H1 (cell line): ENCODE data around the gene GLRX3. TPM values are rescaled to one million over a fixed set of nuclear protein-coding genes. Genes with fewer than 3 reads are reported as not detected.

Experiments
- CTCF ChIA-PET: fragments of 300-600 bp; sonication (Branson Sonifier 250); formaldehyde crosslinking; loops from one replicate; lab custom pipeline; 2021; ENCODE audit not compliant: partially characterized antibody; lab: Charles Lee
- POLR2A ChIA-PET: fragments of 300-600 bp; sonication (Branson Sonifier 250); formaldehyde crosslinking; loops from one replicate; lab custom pipeline; 2021; ENCODE audit warnings: inconsistent platforms; ENCODE audit not compliant: partially characterized antibody; lab: Charles Lee
- DNase-seq, 2 experiments: peaks; one replicate each; pipeline versions ENCODE4 v3.0.0 to v3.0.0-alpha.2; 2010 to 2022; ENCODE audit warnings: low spot score in 2 of 2, low read depth in 1 of 2, mixed read lengths in 1 of 2
- FAIRE-seq: peaks from 2 replicates; lab custom pipeline; 2011; peaks lifted over from hg19 to GRCh38; lab: Jason Lieb, UNC
- H2AFZ ChIP-seq: 2 replicates; pipeline ENCODE4 v1.8.1; 2012; ENCODE audit warnings: low read length, inconsistent platforms
- H2AK5ac ChIP-seq: 2 replicates; pipeline ENCODE4 v1.6.1; 2013; ENCODE audit warnings: low read depth, low read length
- H2BK120ac ChIP-seq: replicated peaks from 2 replicates; pipeline ENCODE3; 2013; ENCODE audit warnings: low read depth, low read length, inconsistent platforms
- H2BK12ac ChIP-seq: 2 replicates; pipeline ENCODE4 v1.6.1; 2013; ENCODE audit warnings: low read depth, low read length
- H2BK15ac ChIP-seq: 2 replicates; pipeline ENCODE4 v1.6.1; 2013; ENCODE audit warnings: low read length
- H2BK20ac ChIP-seq: 2 replicates; pipeline ENCODE4 v1.6.1; 2013; ENCODE audit warnings: low read length
- H2BK5ac ChIP-seq: 2 replicates; pipeline ENCODE4 v1.6.1; 2013; ENCODE audit warnings: low read depth, low read length
- H3K14ac ChIP-seq: 2 replicates; pipeline ENCODE4 v1.6.1; 2013; ENCODE audit warnings: inconsistent platforms; ENCODE audit not compliant: insufficient read length
- H3K18ac ChIP-seq: 2 replicates; pipeline ENCODE4 v1.6.1; 2013; ENCODE audit warnings: low read length; ENCODE audit errors: extremely low read depth
- H3K23ac ChIP-seq: 2 replicates; pipeline ENCODE4 v1.6.1; 2013; ENCODE audit warnings: inconsistent platforms; ENCODE audit not compliant: insufficient read length
- H3K23me2 ChIP-seq: 2 replicates; pipeline ENCODE4 v1.6.1; 2013; ENCODE audit warnings: low read depth, low read length
- H3K27ac ChIP-seq: 2 replicates; pipeline ENCODE4 v1.6.1; 2011; ENCODE audit warnings: low read depth, low read length, inconsistent platforms
- H3K27me3 ChIP-seq, 4 experiments: replicated peaks in 1 of 4; 1 replicate in 1 of 4; 2 replicates in 3 of 4; pipeline versions ENCODE4 v1.6.1 to v1.8.1; 2011 to 2013; ENCODE audit warnings: low read length in 3 of 4, mild to moderate bottlenecking in 3 of 4, inconsistent platforms in 2 of 4, mixed read lengths in 2 of 4, moderate library complexity in 1 of 4; ENCODE audit not compliant: control insufficient read depth in 3 of 4, insufficient read depth in 3 of 4; ENCODE audit errors: extremely low read depth in 1 of 4
- H3K36me3 ChIP-seq, 4 experiments: 2 replicates each; pipeline versions ENCODE4 v1.6.1 to v1.8.1; 2011 to 2013; ENCODE audit warnings: mild to moderate bottlenecking in 4 of 4, low read length in 3 of 4, moderate library complexity in 2 of 4, control low read depth in 1 of 4, inconsistent platforms in 1 of 4; ENCODE audit not compliant: insufficient read depth in 4 of 4, control insufficient read depth in 2 of 4
- H3K4ac ChIP-seq: replicated peaks from 2 replicates; pipeline ENCODE3; 2013; ENCODE audit warnings: low read length, low read depth, mixed read lengths, inconsistent platforms; ENCODE audit not compliant: insufficient read length
- H3K4me1 ChIP-seq, 4 experiments: replicated peaks in 1 of 4; 1 replicate in 1 of 4; 2 replicates in 3 of 4; pipeline versions ENCODE4 v1.6.1 to v1.8.1; 2011 to 2013; ENCODE audit warnings: low read length in 3 of 4, inconsistent platforms in 2 of 4, mixed read lengths in 1 of 4; ENCODE audit not compliant: insufficient read depth in 4 of 4, control insufficient read depth in 3 of 4
- H3K4me2 ChIP-seq, 2 experiments: 2 replicates each; pipeline versions ENCODE4 v1.6.1 to v1.8.1; 2011 to 2013; ENCODE audit warnings: low read depth in 2 of 2, low read length in 2 of 2, control low read depth in 1 of 2, inconsistent platforms in 1 of 2, mild to moderate bottlenecking in 1 of 2; ENCODE audit not compliant: insufficient read depth in 1 of 2
- H3K4me3 ChIP-seq, 4 experiments: fragments of 200-600, 300-600 bp in 1 of 4; sonication (generic), shearing (Covaris generic), sonication (Bioruptor Twin) in 1 of 4; 2 replicates each; pipeline versions ENCODE4 v1.5.1 to v1.8.1; 2011 to 2016; ENCODE audit warnings: low read length in 4 of 4, low read depth in 3 of 4, control low read depth in 2 of 4, inconsistent platforms in 2 of 4, mild to moderate bottlenecking in 2 of 4, mixed read lengths in 1 of 4, moderate library complexity in 1 of 4; ENCODE audit not compliant: insufficient read depth in 2 of 4; ENCODE audit errors: extremely low read depth in 1 of 4
- H3K56ac ChIP-seq: replicated peaks from 2 replicates; pipeline ENCODE3; 2013; ENCODE audit warnings: low read depth, mild to moderate bottlenecking, mixed read lengths, low read length, inconsistent platforms; ENCODE audit not compliant: insufficient read length
- H3K79me1 ChIP-seq: 2 replicates; pipeline ENCODE4 v1.6.1; 2013; ENCODE audit warnings: low read depth, low read length, control low read depth
- H3K79me2 ChIP-seq, 2 experiments: 2 replicates each; pipeline versions ENCODE4 v1.6.1 to v1.8.1; 2012 to 2013; ENCODE audit warnings: low read length in 2 of 2, mild to moderate bottlenecking in 2 of 2, inconsistent platforms in 1 of 2; ENCODE audit not compliant: insufficient read depth in 2 of 2, control insufficient read depth in 1 of 2
- H3K9ac ChIP-seq, 4 experiments: replicated peaks in 1 of 4; 1 replicate in 1 of 4; 2 replicates in 3 of 4; pipeline versions ENCODE4 v1.6.1 to v1.8.1; 2011 to 2013; ENCODE audit warnings: low read depth in 3 of 4, low read length in 3 of 4, control low read depth in 2 of 4, mild to moderate bottlenecking in 2 of 4, moderate library complexity in 2 of 4, inconsistent platforms in 1 of 4; ENCODE audit errors: extremely low read depth in 1 of 4
- H3K9me3 ChIP-seq, 2 experiments: 2 replicates each; pipeline versions ENCODE4 v1.6.1 to v1.8.1; 2012 to 2013; ENCODE audit warnings: mild to moderate bottlenecking in 2 of 2, moderate library complexity in 2 of 2, control low read depth in 1 of 2, inconsistent platforms in 1 of 2, low read depth in 1 of 2, low read length in 1 of 2, mixed read lengths in 1 of 2; ENCODE audit not compliant: insufficient read depth in 2 of 2
- H4K20me1 ChIP-seq, 2 experiments: replicated peaks in 1 of 2; 2 replicates each; pipeline versions ENCODE3 to v1.8.1; 2011 to 2013; ENCODE audit warnings: inconsistent platforms in 2 of 2, low read length in 2 of 2, mild to moderate bottlenecking in 1 of 2; ENCODE audit not compliant: insufficient read depth in 2 of 2, control insufficient read depth in 1 of 2
- H4K5ac ChIP-seq: 2 replicates; pipeline ENCODE4 v1.6.1; 2013; ENCODE audit warnings: low read length, low read depth, mixed read lengths, inconsistent platforms; ENCODE audit not compliant: insufficient read length
- H4K8ac ChIP-seq: 2 replicates; pipeline ENCODE4 v1.8.0; 2013; ENCODE audit warnings: mild to moderate bottlenecking, moderate library complexity, low read length, inconsistent platforms; ENCODE audit not compliant: insufficient read depth; ENCODE audit errors: extremely low read depth
- H4K91ac ChIP-seq: replicated peaks from 2 replicates; pipeline ENCODE3; 2013; ENCODE audit warnings: low read length, mixed read lengths, inconsistent platforms; ENCODE audit not compliant: insufficient read length
- CHD1 ChIP-seq: IDR thresholded peaks from 2 replicates; pipeline ENCODE4 v1.6.1; 2012; ENCODE audit warnings: low read depth, low read length, improper control_type of control experiment
- CTBP2 ChIP-seq: IDR thresholded peaks from 2 replicates; pipeline ENCODE4 v1.7.0; 2011; ENCODE audit warnings: borderline replicate concordance, mild to moderate bottlenecking, moderate library complexity, mixed read lengths, low read length; ENCODE audit not compliant: insufficient read depth, insufficient read length
- GTF2F1 ChIP-seq: IDR thresholded peaks from 2 replicates; pipeline ENCODE4 v1.6.1; 2012; ENCODE audit warnings: low read depth, low read length, improper control_type of control experiment, borderline replicate concordance
- KDM5A ChIP-seq: fragments of 200-600 bp; IDR thresholded peaks from 2 replicates; pipeline ENCODE4 v1.7.1; 2012; ENCODE audit warnings: mild to moderate bottlenecking, low read length, inconsistent platforms, mixed read lengths
- MAFK ChIP-seq: IDR thresholded peaks from 2 replicates; pipeline ENCODE4 v1.6.1; 2012; ENCODE audit warnings: low read depth, mild to moderate bottlenecking, improper control_type of control experiment, low read length
- RAD21 ChIP-seq, 2 experiments: IDR thresholded peaks in 1 of 2; conservative IDR thresholded peaks in 1 of 2; 2 replicates each; pipeline ENCODE4 v1.6.1; 2011; ENCODE audit warnings: low read depth in 2 of 2, low read length in 2 of 2, improper control_type of control experiment in 1 of 2, inconsistent platforms in 1 of 2, mild to moderate bottlenecking in 1 of 2, moderate library complexity in 1 of 2
- RFX5 ChIP-seq: IDR thresholded peaks from 2 replicates; pipeline ENCODE4 v1.6.1; 2011; ENCODE audit warnings: low read depth, low read length, improper control_type of control experiment, borderline replicate concordance
- SIX5 ChIP-seq: IDR thresholded peaks from 2 replicates; pipeline ENCODE4 v1.6.1; 2011; ENCODE audit warnings: mild to moderate bottlenecking, low read depth, low read length
- SP4 ChIP-seq: IDR thresholded peaks from 2 replicates; pipeline ENCODE4 v1.6.1; 2012; ENCODE audit warnings: low read length, inconsistent platforms
- SUZ12 ChIP-seq: fragments of 200-600 bp; sonication (generic); IDR thresholded peaks from 2 replicates; pipeline ENCODE4 v1.6.1; 2012; ENCODE audit warnings: mild to moderate bottlenecking, inconsistent platforms, low read length, moderate library complexity, mixed read lengths
- WGBS, 2 experiments: shearing (Covaris generic) in 1 of 2; methylation state at CpG; one replicate each; pipeline versions ENCODE4 v1.1.6 to v1.1.7; 2013 to 2015; ENCODE audit warnings: low lambda C conversion rate in 2 of 2, mixed read lengths in 2 of 2, inconsistent platforms in 1 of 2, low coverage in 1 of 2, missing lambda C conversion rate in 1 of 2; ENCODE audit not compliant: insufficient replicate concordance in 2 of 2, insufficient coverage in 1 of 2, insufficient read length in 1 of 2; ENCODE audit errors: extremely low coverage in 1 of 2, missing lambda C conversion rate in 1 of 2; 5-methylcytosine and 5-hydroxymethylcytosine counted together
- polyA plus RNA-seq, 7 experiments: library from polyadenylated mRNA; depleted of rRNA in 3 of 7; stranded (reverse) in 5 of 7; unstranded in 2 of 7; fragments of >200 nt in 5 of 7; fragments of 200-250 nt in 2 of 7; gene quantifications; 1 replicate in 5 of 7; 2 replicates in 1 of 7; 4 replicates in 1 of 7; pipeline versions ENCODE4 v1.2.1 to v1.2.3, GENCODE V29; 2011 to 2013; ENCODE audit warnings: missing spikeins in 2 of 7, mixed read lengths in 2 of 7
- total RNA-seq: library from RNA; stranded (reverse); fragmentation: NEBNext Ultra II Directional; extraction: Animal tissue kit (Norgen Biotek cat#: 25700); gene quantifications from 2 replicates; pipeline ENCODE4 v1.2.1, GENCODE V29; 2021
- TF ChIP-seq, protein P1 (sequence below): IDR thresholded peaks from 2 replicates; pipeline ENCODE4 v1.6.1; 2011; ENCODE audit warnings: low read length, improper control_type of control experiment

GLRX3 gene
- total and polyA plus RNA-seq, 2 of the 8 experiments (the other 6 are each of a cell fraction or from before 2014, with no cell fraction given) = 59.9 to 157 TPM

GRCh38 chr10:130221456-130222375 lies 85.5 kb downstream of the GLRX3 start:
- no peak overlapping the region for H4K91ac ChIP-seq
- TF ChIP-seq SIX5 (no peak), SP4 (no peak), GTF2F1 (no peak), RFX5 (no peak), MAFK (no peak), RAD21 (IDR thresholded peaks at IDR 0.05 in 1 of 2, conservative IDR thresholded peaks at IDR 0.05 in 1 of 2; ENCODE audit: low read depth in 2 of 2, low read length in 2 of 2) (no peak), SUZ12 (no peak), CHD1 (no peak), CTBP2 (no peak), KDM5A (no peak)
- TF ChIP-seq, protein P1, sequence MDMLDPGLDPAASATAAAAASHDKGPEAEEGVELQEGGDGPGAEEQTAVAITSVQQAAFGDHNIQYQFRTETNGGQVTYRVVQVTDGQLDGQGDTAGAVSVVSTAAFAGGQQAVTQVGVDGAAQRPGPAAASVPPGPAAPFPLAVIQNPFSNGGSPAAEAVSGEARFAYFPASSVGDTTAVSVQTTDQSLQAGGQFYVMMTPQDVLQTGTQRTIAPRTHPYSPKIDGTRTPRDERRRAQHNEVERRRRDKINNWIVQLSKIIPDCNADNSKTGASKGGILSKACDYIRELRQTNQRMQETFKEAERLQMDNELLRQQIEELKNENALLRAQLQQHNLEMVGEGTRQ = no peak

More at GRCh38 chr10:130221456-130222375, 85.5 kb downstream of the GLRX3 start:
- FAIRE-seq = no peak
- H3K23me2 ChIP-seq = no peaks in the 10 kb centered on the region
- POLR2A ChIA-PET = no interaction called here
- H3K18ac ChIP-seq = no peak overlapping the region
- no peak overlapping the region for H2AFZ ChIP-seq
- H3K56ac ChIP-seq = no peak overlapping the region
- H3K79me2 ChIP-seq = no peaks in the 10 kb centered on the region
- H3K4ac ChIP-seq = no peak overlapping the region
- H3K23ac ChIP-seq = no peak overlapping the region
- H3K36me3 ChIP-seq = no peaks in the 10 kb centered on the region
- no peak overlapping the region; the same call in 1 of the 2 replicates for H2BK12ac ChIP-seq
- CTCF ChIA-PET = no interaction called here
- no peaks in the 10 kb centered on the region for H3K27me3 ChIP-seq
- H2AK5ac ChIP-seq = no peak overlapping the region
- H2BK20ac ChIP-seq = no peak overlapping the region
- no peak for DNase-seq
- peaks cover 0 to 7% of the 10 kb centered on the region in 2 experiments; a peak in 2 of 4 replicates for H3K9me3 ChIP-seq
- no peaks in the 10 kb centered on the region for H3K4me1 ChIP-seq
- no peak overlapping the region for H2BK120ac ChIP-seq
- no peaks in the 10 kb centered on the region for H3K79me1 ChIP-seq
- no peaks in the 10 kb centered on the region for H4K20me1 ChIP-seq
- H3K27ac ChIP-seq = no peak overlapping the region
- H4K8ac ChIP-seq = no peak overlapping the region
- 86% methylated on average over 11 of the region's 15 CpGs; no CpG with 5 or more reads in 1 of the 2 experiments for WGBS, 2 experiments
- H3K4me3 ChIP-seq = no peak overlapping the region
- no peak overlapping the region for H3K14ac ChIP-seq
- H2BK5ac ChIP-seq = no peak overlapping the region
- no peak overlapping the region for H2BK15ac ChIP-seq
- H4K5ac ChIP-seq = no peak overlapping the region
- H3K4me2 ChIP-seq = no peak overlapping the region
- H3K9ac ChIP-seq = no peak overlapping the region
